Stimulated activated CD8-positive, alpha-beta memory T cell treated with anti-CD3 and anti-CD28 coated beads, Interleukin-7, amount 100 ng/mL, for 24 hours (primary cell): ENCODE results near the gene CGB2.
"Not testable (repeated sequence)": the region's sequence is repeated elsewhere in the genome, so short reads cannot be mapped to it uniquely, and the experiment has no call there.

ENCODE experiments used
- DNase-seq: peaks from one replicate; pipeline ENCODE4 v3.0.0-alpha.2; 2020; ENCODE audit warnings: low read depth

Gene CGB2

DNA sequence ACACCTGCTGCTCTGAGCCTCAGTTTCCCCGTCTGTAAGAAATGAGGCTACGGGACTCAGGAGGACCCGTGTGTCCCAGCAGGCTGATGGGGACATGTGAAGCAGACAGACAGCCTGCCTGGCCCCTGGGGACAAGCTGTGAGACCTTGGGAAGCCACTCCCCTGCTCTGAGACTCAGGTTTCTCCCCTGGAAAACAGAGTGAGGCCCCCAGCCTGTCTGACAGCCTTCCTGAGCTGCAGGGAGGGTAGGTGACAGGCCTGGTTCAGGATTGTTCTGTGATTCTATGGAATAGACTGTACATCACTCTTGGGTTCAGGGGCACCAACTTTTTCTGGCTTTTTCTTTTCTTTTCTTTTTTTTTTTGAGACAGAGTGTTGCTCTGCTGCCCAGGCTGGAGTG, 35.9 kb downstream of the CGB2 start:
- no peak for DNase-seq

GRCh38 chr19:49069026-49069425, 37.3 kb downstream of the CGB2 start:
- DNase-seq = no peak

DNA sequence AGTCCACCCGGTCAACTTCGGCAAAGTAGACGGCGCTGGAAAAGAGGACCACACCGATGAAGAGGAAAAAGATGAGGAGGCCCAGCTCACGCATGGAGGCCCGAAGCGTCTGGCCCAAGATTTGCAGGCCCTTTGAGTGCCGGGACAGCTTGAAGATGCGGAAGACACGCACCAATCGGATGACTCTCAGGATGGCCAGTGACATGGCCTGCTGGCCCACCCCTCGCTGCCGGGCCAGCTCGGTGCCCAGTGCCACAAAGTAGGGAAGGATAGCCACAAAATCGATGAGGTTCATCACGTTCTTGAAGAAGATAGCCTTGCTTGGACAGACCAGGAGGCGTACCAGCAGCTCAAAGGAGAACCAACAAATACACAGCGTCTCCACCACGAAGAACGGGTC, 38.7 kb downstream of the CGB2 start:
- no peak for DNase-seq

DNA sequence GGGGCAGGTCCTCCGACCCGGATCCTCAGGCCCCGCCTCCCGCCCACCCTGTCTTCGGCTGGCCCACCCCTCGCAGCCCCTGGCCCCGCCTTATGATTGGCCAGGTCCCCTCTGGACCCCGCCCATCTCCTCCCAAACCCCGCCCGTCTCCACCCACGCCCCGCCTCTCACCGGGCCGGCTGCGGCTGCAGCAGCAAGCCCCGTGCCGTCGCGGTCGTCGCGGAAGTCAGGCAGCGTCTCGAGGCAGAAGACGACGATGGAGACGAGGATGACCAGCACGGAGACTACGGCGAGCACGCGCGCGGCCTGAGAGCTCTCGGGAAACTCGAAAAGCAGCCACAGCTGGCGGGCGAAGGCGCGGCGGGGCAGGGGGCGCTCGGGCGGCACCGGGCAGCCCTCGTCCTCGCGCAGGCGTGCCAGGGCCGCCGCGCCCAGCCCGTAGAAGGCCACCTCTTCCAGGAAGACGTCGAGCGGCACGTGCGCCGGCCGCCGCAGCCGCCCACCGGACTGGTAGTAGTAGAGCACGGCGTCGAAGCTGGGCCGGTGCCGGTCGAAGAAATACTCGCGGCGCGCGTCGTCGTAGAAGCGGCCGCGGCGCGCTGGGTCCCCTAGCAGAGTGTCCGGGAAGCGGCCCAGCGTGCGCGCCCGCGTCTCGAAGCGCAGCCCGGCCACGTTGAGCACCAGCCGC, 40.3 kb downstream of the CGB2 start:
- DNase-seq = no peak

- DNase-seq = no peak
Measured at GRCh38 chr19:49073514-49074378, 42.1 kb downstream of the CGB2 start.

- not testable (repeated sequence) for DNase-seq
Measured at GRCh38 chr19:49074869-49075268, 43.2 kb downstream of the CGB2 start.

DNA sequence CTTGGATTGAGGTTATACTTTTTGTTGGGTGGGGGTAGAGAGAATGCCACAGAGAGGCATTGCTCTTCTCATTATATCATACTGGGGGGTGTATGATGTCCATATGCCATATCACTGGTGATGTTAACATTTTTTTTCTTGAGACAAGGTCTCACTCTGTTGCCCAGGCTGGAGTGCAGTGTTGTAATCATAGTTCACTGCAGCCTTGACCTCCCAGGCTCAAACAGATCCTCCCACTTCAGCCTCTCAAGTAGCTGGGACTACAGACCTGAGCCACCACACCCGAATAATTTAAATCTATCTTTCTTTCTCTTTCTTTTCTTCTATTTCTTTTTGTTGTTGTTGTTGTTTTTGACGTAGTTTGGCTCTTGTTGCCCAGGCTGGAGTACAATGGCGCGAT, 48.7 kb downstream of the CGB2 start:
- DNase-seq = no peak

- DNase-seq = no peak
Measured at GRCh38 chr19:49081273-49081672, 49.6 kb downstream of the CGB2 start.
